Suprapubic skin (tissue), 4 donors: ENCODE data around the gene PPP6C. TPM values are rescaled to one million over a fixed set of nuclear protein-coding genes. Genes with fewer than 3 reads are reported as not detected.
"Not testable (repeated sequence)": the region's sequence is repeated elsewhere in the genome, so short reads cannot be mapped to it uniquely, and the experiment has no call there.

Experiments used
- DNase-seq, 2 donors: peaks; one replicate each; pipeline ENCODE4 v3.0.0-alpha.2; 2019; ENCODE audit warnings: low spot score in 2 of 2
- H3K27ac ChIP-seq: fragments of 200-600 bp; sonication (generic); one replicate; pipeline ENCODE4 v1.5.1; 2019
- H3K27me3 ChIP-seq: fragments of 200-600 bp; sonication (generic); one replicate; pipeline ENCODE4 v1.5.1; 2019
- H3K36me3 ChIP-seq: fragments of 200-600 bp; sonication (generic); one replicate; pipeline ENCODE4 v1.5.1; 2019
- H3K4me1 ChIP-seq: fragments of 200-600 bp; sonication (generic); one replicate; pipeline ENCODE4 v1.5.1; 2019
- H3K4me3 ChIP-seq: fragments of 200-600 bp; sonication (generic); one replicate; pipeline ENCODE4 v1.5.1; 2019; ENCODE audit warnings: mild to moderate bottlenecking
- H3K9me3 ChIP-seq: fragments of 200-600 bp; sonication (generic); one replicate; pipeline ENCODE4 v1.5.1; 2019
- EP300 ChIP-seq: sonication (generic); formaldehyde crosslinking; IDR thresholded peaks from one replicate; pipeline ENCODE4 v1.6.1; 2017; ENCODE audit warnings: antibody characterized with exemption
- POLR2A ChIP-seq, 2 donors: fragments of 450-650 bp; IDR thresholded peaks; one replicate each; pipeline ENCODE4 v1.6.1; 2017; ENCODE audit warnings: antibody characterized with exemption in 2 of 2, mild to moderate bottlenecking in 2 of 2, moderate library complexity in 2 of 2
- POLR2AphosphoS5 ChIP-seq, 3 donors: sonication (generic); formaldehyde crosslinking; IDR thresholded peaks; one replicate each; pipeline ENCODE4 v1.6.1; 2017; ENCODE audit warnings: antibody characterized with exemption in 3 of 3
- WGBS: methylation state at CpG from one replicate; pipeline ENCODE4 v1.1.5; 2018; 5-methylcytosine and 5-hydroxymethylcytosine counted together
- total RNA-seq, 4 donors: library from RNA; depleted of rRNA; stranded (reverse); fragments of >200 nt; gene quantifications; one replicate each; pipeline ENCODE4 v1.1.0, GENCODE V29; 2016
- TF ChIP-seq, protein P1 (sequence below), 2 donors: fragments of 200-600 bp in 1 of 2; fragments of 450-650 bp in 1 of 2; sonication (generic) in 1 of 2; IDR thresholded peaks; one replicate each; pipeline ENCODE4 v1.5.1; 2016 to 2019; ENCODE audit warnings: antibody characterized with exemption in 2 of 2, mild to moderate bottlenecking in 1 of 2, moderate library complexity in 1 of 2

PPP6C gene
- 10 to 100 TPM; 26.8 to 36.8 (median 29.6) TPM for total RNA-seq

DNA sequence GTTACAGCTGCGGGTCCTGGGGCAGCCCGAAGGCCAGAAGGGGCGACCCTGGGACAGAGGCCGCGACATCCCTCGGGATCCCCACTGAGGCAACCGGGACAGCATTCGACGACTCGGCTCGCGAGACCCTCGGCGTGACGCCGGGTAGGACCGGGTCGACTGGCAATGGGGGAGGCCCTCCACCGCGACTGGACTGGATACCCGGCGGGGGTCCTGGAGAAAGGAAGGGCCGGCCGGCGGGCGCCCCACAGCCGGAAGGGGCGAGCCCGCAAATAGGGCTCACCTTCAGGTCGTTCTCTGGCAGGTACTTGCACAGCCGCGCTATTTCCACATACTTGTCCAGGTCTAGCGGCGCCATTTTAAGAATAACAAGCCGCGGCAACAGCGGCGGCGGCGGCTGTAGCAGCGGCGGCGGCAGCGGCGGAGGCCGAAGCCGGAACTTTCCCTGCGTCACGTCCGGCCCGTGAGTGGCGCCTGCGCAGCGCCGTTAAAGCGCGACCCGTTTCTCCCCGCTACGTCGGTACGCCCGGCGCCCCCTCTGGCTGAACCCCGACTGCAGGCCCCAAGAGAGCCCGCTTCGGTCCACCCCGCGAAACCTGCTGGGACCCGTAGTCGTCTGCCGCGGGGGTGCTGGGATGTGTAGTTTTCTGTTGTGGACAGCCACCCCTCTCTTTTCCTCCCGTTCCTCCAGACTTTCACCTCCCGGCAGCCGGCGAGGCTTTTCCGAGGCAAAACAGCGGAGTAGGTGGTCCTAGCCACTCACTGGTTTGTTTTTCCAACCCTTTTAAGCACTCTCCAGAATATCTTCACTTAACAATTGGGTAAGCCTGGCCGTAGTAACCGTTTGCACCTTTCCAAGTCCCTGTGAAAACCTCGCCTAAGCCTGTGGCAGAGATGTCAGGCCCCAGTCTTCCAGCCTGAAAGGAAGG lies at the start of gene PPP6C:
PPP6C (minus strand) TSS at position 443 of the 929 bp plus-strand sequence; CDS start at position 358, 85 bp downstream.
- Histone ChIP-seq H3K4me3 (peak within 1 kb of the TSS; percentile 90), H3K9me3 (no peaks in the 10 kb centered on the region), H3K27me3 (no peaks in the 10 kb centered on the region), H3K4me1 (peaks cover 45% of the 10 kb centered on the region), H3K27ac (peak within 1 kb of the TSS; percentile 96), H3K36me3 (no peaks in the 10 kb centered on the region)
- peak; percentile 98 for DNase-seq
- under 1% methylated on average over 34 of the region's 82 CpGs for WGBS
- TF ChIP-seq POLR2AphosphoS5 (IDR thresholded peaks at IDR 0.05) (peak; percentile 56 to 92 (median 86)), EP300 (no peak), POLR2A (IDR thresholded peaks at IDR 0.05) (peak; percentile 77 to 85)
- TF ChIP-seq, protein P1, sequence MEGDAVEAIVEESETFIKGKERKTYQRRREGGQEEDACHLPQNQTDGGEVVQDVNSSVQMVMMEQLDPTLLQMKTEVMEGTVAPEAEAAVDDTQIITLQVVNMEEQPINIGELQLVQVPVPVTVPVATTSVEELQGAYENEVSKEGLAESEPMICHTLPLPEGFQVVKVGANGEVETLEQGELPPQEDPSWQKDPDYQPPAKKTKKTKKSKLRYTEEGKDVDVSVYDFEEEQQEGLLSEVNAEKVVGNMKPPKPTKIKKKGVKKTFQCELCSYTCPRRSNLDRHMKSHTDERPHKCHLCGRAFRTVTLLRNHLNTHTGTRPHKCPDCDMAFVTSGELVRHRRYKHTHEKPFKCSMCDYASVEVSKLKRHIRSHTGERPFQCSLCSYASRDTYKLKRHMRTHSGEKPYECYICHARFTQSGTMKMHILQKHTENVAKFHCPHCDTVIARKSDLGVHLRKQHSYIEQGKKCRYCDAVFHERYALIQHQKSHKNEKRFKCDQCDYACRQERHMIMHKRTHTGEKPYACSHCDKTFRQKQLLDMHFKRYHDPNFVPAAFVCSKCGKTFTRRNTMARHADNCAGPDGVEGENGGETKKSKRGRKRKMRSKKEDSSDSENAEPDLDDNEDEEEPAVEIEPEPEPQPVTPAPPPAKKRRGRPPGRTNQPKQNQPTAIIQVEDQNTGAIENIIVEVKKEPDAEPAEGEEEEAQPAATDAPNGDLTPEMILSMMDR (IDR thresholded peaks at IDR 0.05), result peak; percentile 56 to 80

DNA sequence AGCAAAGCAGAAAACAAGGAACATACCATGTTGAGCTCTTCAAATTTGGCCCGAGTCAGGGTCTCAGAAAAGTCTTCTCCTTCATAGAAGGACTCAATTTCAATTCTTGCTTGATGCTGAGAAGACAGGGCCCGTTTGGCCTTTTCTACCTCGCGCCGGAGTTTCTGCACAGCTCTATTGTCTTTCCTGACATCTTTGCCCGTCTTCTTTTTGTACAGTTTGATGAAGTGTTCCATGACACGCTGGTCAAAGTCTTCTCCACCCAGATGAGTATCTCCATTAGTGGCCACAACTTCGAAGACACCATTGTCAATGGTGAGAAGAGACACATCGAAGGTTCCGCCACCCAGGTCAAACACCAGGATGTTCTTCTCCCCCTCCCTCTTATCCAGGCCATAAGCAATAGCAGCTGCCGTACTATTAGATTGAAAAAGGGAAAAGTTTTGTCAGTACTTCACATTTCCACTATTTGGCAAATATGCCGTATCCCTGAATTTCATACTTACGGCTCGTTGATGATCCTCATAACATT lies 49.4 kb upstream of the PPP6C start:
- peaks cover 52% of the 10 kb centered on the region for H3K36me3 ChIP-seq
- TF ChIP-seq POLR2A (IDR thresholded peaks at IDR 0.05) (no peak), POLR2AphosphoS5 (IDR thresholded peaks at IDR 0.05) (no peak), EP300 (no peak)
- TF ChIP-seq, protein P1 (IDR thresholded peaks at IDR 0.05), result no peak
- H3K4me3 ChIP-seq, result peak overlapping the region; percentile 67
- no peak for DNase-seq
- no peaks in the 10 kb centered on the region for H3K27me3 ChIP-seq
- no peaks in the 10 kb centered on the region for H3K9me3 ChIP-seq
- no peak overlapping the region for H3K27ac ChIP-seq
- WGBS, result 77% methylated on average over 14 of the region's 14 CpGs
- H3K4me1 ChIP-seq, result peaks cover 55% of the 10 kb centered on the region

DNA sequence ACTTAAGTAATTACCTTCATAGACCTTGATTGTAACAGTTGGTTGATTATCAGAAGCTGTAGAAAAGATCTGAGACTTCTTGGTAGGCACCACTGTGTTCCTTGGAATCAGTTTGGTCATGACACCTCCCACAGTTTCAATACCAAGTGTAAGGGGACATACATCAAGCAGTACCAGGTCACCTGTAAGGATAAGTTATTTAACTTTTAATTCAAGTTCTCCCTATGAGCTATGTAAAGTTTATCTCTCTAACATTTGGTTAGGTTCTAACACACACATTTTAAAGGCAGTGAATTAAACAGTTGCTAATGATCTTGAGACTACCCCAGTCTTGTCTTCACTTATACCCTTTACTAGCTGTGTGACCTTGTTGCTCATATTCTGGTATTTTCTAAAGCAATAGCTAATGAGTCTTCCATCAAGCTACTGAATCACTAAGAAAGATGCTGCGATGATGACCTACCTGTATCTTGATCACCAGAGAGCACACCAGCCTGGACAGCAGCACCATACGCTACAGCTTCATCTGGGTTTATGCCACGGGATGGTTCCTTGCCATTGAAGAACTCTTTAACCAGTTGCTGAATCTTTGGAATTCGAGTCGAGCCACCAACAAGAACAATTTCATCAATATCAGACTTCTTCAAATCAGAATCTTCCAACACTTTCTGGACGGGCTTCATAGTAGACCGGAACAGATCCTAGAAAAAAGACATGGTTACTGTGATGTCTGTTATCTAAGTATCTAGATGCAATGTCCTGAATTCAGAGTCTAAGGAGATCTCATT lies 48.7 kb upstream of the PPP6C start:
- 79% methylated on average over 7 of the region's 7 CpGs for WGBS
- Histone ChIP-seq H3K36me3 (peaks cover 59% of the 10 kb centered on the region), H3K4me1 (peaks cover 55% of the 10 kb centered on the region), H3K27me3 (no peaks in the 10 kb centered on the region), H3K9me3 (no peaks in the 10 kb centered on the region), H3K27ac (no peak overlapping the region), H3K4me3 (peak overlapping the region; percentile 67)
- no peak for DNase-seq
- TF ChIP-seq, protein P1 (IDR thresholded peaks at IDR 0.05), result no peak
- TF ChIP-seq POLR2A (IDR thresholded peaks at IDR 0.05), result no peak
- no peak for TF ChIP-seq POLR2AphosphoS5 (IDR thresholded peaks at IDR 0.05)
- TF ChIP-seq EP300, result no peak

DNA sequence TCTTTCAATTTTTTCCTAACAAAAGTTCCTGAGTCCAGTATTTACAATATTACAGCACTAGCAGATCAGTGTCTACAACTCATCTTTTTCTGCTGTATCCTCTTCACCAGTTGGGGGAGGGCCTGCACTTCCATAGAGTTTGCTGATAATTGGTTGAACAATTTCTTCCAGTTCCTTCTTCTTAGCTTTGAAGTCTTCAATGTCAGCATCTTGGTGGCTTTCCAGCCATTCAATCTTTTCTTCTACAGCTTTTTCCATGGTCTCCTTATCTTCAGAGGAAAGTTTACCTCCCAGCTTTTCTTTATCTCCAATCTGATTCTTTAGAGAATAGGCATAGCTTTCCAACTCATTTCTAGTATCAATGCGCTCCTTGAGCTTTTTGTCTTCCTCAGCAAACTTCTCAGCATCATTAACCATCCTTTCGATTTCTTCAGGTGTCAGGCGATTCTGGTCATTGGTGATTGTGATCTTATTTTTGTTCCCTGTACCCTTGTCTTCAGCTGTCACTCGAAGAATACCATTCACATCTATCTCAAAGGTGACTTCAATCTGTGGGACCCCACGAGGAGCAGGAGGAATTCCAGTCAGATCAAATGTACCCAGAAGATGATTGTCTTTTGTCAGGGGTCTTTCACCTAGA lies 47.0 kb upstream of the PPP6C start:
- H3K27ac ChIP-seq, result not testable (repeated sequence)
- 78% methylated on average over 5 of the region's 5 CpGs for WGBS

DNA sequence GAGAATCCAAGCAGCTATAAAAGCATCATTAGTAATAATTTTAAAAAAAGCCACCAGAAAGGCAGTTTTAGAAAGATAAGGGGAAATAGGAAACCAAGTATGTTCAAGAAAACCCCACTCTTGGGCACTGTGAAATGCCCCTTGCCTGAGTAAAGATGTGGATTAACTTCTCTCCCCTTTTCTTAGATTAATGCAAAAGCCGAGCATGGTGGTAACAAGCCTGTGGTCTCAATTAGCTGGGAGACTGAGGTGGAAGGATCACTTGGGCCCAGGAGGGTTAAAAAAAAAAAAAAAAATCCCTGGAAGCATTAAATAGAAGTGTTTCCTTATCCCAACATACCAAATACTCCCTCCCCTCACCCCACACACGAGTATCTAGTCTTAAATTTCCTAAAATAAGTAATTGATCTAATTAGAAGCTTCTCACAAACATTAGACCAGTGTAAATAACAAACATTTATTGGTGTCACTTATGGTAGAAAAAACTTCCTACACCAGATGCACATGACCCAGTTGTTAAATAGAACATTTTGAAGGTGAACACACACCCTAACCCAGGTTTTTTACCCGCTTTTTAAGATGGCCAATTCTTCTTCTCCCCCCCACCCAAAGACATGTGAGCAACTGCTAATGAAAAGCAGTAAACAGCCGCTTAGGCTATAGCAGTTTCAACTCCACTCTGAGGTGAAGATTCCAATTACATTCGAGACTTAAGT lies 46.4 kb upstream of the PPP6C start:
- 46% methylated on average over 5 of the region's 5 CpGs for WGBS
- H3K27me3 ChIP-seq, result no peaks in the 10 kb centered on the region

More for the DNA sequence above, 47.0 kb upstream of the PPP6C start:
- H3K4me3 ChIP-seq, H3K27me3 ChIP-seq, H3K9me3 ChIP-seq, DNase-seq: not testable (repeated sequence)
- H3K4me1 ChIP-seq, result peaks cover 48% of the 10 kb centered on the region
- peaks cover 68% of the 10 kb centered on the region for H3K36me3 ChIP-seq

DNA sequence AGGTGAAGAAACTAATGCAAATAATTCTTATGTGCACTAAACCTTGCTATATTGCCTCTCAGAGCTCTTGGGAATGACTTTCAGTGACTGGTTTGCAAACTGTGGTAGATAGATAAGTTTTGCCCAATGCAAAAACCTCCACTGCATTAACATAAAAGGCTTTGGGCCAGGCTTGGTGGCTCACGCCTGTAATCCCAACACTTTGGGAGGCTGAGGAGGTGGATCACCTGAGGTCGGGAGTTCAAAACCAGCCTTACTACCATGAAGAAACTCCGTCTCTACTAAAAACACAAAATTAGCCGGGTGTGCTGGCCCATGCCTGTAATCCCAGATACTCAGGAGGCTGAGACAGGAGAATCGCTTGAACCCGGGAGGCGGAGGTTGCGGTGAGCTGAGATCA lies 44.5 kb upstream of the PPP6C start:
- Histone ChIP-seq H3K36me3 (peaks cover 86% of the 10 kb centered on the region), H3K4me1 (peaks cover 37% of the 10 kb centered on the region)
- H3K27ac ChIP-seq, H3K9me3 ChIP-seq, DNase-seq, H3K27me3 ChIP-seq, H3K4me3 ChIP-seq: not testable (repeated sequence)
- WGBS, result 96% methylated on average over 8 of the region's 8 CpGs

More for the DNA sequence above, 46.4 kb upstream of the PPP6C start:
- Histone ChIP-seq H3K27ac (no peak overlapping the region), H3K4me1 (peaks cover 48% of the 10 kb centered on the region), H3K36me3 (peaks cover 74% of the 10 kb centered on the region), H3K9me3 (no peaks in the 10 kb centered on the region), H3K4me3 (no peak overlapping the region)
- TF ChIP-seq, protein P1 (IDR thresholded peaks at IDR 0.05), result no peak
- TF ChIP-seq EP300 (no peak), POLR2AphosphoS5 (IDR thresholded peaks at IDR 0.05) (no peak), POLR2A (IDR thresholded peaks at IDR 0.05) (no peak)
- no peak for DNase-seq
